Activated CD4-positive, CD25-positive, alpha-beta regulatory T cell (primary cell): ENCODE results near the gene CCDC158.

Source experiments
- DNase-seq, 4 experiments: peaks; one replicate each; lab custom pipeline; 2025; lab: John Stamatoyannopoulos, UW

CCDC158 gene

DNA sequence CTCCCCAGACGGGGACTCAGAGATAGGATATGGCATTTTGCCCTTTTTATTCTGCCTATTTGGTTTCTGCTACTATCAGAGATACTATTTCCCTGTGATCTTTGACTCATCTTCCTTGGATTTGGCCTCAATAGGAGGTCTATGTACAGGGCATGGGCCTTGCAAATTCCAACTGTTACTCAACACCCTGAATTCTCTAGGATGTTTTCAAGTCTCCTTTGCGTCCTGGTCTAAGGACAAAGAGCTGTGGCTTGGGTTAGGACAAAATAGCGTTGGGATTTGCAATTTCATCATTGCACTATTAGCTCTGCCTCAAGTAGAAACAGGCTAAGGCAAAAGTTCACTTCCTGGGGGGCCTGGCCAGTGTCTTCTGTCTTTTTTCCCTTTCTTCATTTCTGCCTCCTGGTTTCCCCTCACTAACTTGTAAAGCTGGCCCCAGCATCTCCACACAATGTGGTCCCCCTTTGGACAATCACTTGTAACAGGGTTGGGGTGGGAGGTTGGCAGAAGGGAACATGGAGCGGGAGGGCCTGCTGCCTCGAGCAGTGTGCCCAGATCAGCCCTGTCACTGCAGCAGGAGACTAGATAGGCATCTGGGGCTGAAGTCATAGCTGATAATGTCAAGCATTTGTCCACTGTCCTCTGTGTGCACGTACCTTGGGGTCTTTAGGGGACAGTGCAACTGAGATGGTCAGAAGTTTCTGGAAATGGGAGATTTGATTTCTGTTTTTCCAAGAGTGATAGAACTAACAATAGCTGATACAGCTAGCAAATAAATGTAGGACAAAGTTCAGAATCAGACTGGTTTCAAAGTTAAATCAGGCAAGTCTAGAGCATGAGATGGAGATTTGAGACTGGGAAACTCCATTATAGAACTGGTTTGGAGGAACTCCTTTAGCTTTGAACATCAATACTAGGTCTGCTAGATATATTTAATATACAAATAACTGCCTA, 140.2 kb downstream of the CCDC158 start:
- DNase-seq: no peak

- DNase-seq: no peak
These were observed 141.5 kb downstream of the CCDC158 start for GRCh38 chr4:76279462-76279861.

- DNase-seq: no peak
These were observed 142.4 kb downstream of the CCDC158 start for GRCh38 chr4:76278583-76278982.

DNA sequence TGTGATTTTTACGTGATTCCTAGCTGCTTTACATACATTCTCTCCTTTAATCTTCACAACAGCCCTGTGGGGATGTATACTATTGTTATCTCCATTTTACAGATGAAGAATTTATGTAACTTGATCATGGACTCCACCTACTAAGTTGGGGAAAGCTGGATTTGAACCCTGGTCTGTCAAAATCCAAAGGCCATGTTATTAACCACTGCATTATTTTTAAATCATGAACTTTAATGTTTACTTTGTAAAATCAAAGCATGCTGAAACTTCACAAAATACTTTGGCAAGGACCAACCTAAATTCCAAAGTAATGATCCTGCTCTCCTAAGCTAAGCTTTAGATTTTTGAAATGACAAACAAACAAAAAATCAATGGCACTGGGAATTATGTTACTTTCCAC, 143.3 kb downstream of the CCDC158 start:
- DNase-seq: no peak

- DNase-seq: no peak
These were observed 144.1 kb downstream of the CCDC158 start for GRCh38 chr4:76276813-76277212.

DNA sequence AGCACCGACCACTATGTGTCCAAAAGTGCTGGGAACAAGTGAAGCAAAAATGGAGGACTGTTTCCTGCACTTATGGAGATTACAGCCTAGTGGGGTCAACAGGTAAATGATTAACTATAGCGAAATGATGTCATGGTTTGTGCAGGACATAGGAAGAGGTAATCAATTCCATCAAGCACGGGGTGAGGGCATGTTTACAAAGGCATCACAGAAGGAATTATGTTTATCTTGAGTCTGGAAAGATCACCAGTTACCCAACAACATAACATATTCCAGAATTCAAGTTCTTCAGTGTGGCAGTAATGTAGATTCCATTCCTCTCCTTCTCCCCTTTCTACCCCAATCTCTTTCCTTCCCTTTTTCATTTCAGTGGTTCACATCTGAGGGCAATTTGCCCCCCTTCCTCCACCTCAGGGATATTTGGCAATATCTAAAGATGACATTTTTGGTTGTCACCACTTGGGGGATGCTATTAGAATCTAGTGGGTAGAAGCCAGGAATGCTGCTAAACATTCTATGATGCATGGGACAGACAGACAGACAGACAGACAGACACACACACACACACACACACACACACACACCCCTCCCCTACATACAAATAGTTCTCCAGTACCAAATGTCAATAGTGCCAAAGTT, 145.3 kb downstream of the CCDC158 start:
- no peak for DNase-seq

DNA sequence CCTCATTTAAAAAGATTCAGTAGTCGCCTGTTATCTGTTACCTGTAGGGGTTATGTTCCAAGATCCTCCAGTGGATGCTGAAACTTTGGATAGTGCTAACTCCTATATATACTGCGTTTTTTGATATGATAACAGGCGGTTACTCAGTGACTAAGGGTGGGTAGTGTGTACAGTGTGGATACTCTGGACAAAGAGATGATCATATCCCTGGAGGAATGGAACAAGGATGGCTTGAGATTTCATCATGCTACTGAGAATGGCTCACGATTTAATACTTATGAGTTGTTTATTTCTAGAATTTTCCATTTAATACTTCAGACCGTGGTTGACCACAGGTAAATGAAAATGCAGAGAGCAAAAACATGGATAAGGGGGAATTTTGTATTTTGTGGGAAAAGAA, 147.9 kb downstream of the CCDC158 start:
- no peak for DNase-seq

GRCh38 chr4:76272582-76272981, 148.4 kb downstream of the CCDC158 start:
- DNase-seq: no peak

GRCh38 chr4:76272073-76272472, 148.9 kb downstream of the CCDC158 start:
- no peak for DNase-seq

GRCh38 chr4:76271248-76271647, 149.7 kb downstream of the CCDC158 start:
- DNase-seq: no peak

DNA sequence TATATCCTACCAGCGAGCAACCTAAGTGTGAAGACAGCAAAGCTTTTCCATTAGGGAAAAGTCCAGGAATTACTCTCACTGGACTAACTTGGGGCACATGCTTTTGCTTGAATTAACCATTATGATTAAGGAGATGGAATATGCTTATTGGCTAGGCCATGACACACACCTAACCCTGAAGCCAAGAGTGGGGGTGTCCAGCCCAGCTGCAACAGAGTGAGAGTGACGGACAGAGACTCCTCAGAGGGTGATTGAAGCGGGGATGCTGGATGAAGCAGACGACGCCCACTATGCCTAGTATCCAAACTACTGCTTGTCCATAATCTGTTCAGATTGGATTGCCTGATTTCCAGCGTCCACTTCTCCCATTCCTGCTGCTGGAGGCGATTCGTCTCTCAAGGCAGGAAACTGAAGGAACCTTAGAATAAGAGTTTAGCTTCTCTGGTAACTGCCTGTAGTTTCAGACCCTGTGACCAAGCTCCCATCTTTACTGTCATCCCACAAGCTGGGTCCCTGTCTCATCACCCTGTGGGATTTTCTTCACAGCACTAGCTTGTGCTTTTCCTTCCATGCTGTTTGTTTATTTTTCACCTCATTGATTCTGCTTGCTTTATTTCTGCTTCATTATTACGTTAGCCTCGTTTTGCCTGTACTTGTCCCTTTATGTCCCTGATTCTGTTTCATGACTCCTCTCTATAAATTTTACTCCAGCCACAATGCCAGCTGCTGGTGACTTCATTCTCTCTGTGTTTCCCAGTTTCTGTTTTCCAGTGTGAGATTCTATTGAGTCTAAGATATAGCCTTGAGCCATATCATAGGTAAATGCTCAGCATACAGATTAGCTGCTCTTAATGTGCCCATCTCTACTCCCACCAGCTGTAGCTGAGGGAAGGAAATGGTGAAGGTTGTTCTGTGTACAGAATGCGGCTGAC, 150.4 kb downstream of the CCDC158 start:
- DNase-seq: no peak

- no peak for DNase-seq
These were observed 153.1 kb downstream of the CCDC158 start for GRCh38 chr4:76267811-76268210.

GRCh38 chr4:76266627-76267026, 154.3 kb downstream of the CCDC158 start:
- DNase-seq: no peak

GRCh38 chr4:76265631-76266218, 155.2 kb downstream of the CCDC158 start:
- DNase-seq: no peak
